Measurements from ENCODE around the gene SCRT2.

The SCRT2 gene

DNA sequence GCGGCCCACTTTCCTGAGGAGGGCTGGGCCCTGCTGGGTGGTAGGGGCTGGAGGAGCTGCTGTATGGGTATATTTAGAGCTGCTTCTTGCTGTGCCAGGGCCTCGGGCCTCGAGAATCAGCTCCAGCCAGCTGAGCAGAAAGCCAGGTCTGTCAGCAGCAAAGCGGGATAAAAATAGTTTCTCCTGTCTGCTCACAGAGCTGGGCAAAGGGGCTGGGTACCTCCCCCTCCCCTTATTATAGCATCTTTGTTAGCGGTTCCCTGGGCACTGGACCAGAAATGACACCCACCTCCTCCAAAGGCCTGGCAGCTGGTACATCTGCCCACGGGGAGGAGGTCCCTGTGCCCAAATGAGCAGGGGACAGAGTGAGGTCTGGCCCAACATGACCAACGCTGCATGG lies 6.0 kb downstream of the SCRT2 start:
- no peak for DNase-seq

DNA sequence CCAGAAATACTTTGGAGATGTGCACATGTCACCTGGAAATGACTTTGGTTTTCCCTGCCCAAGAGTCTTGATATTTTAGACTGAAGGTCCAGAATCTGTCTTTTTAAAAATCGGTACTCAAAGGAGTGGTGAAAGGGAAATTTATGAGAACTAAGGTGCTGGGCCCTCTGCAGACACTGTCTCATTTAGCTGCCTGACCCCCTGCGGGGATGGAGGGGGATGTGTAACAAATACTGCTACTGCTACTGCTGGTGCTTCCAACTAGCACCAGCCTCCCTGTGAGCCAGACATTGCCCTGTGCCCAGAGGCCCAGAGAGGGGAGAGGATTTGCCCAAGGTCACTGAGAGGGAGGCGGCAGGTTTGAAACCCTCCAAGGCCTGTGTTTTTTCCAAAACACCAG lies 7.0 kb downstream of the SCRT2 start:
- no peak for DNase-seq

DNA sequence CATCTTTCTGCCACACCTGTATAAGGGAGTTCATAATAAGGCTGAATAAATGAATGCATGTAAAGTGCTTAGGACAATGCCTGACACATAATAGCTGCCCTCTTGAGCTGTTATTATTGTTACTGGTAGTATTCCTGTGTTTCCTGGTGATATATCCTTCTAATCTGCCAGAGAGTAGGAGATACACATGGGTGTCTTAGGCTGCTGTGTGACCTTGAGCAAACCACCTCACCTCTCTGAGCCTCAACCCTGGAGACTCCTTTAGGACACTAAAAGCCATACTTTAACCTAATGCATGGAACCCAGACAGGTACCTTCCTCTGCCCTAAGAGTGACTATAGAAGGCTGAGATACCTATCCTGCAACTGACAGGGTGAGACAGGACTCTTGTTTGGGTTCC lies 7.6 kb downstream of the SCRT2 start:
- no peak for DNase-seq

DNA sequence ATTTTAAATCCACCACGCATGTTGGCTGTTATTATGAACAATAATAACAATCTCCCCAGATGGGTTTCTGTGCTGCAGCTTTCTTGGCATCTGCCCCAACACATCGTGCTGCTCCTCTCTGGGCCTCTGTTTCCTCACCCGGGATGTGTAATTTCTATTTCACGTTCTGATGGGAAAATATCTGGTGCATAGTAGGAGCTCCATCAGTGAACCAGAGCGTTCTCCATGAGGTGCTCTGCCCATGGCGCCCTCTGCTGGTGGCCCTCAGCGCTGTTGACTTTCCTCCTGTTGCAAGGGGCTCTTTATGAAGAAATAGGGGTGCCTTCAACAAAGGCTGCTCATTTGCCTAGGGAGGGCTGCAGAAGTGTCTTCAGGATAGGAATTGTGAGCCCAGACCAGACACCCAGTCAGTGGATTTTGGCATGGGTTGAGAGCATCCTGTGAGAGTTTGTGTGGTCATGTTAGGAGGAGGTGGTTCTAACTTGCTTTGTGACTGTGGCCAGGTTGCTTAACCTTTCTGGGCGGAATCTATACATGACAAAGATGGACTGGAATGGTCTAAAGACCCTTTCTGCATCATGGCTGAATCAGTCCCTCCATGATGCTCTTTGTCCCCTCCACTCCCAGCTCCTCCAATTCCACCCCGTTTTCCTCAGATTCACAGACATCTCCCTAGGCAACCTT lies 8.1 kb downstream of the SCRT2 start:
- DNase-seq = peak; percentile 61

DNA sequence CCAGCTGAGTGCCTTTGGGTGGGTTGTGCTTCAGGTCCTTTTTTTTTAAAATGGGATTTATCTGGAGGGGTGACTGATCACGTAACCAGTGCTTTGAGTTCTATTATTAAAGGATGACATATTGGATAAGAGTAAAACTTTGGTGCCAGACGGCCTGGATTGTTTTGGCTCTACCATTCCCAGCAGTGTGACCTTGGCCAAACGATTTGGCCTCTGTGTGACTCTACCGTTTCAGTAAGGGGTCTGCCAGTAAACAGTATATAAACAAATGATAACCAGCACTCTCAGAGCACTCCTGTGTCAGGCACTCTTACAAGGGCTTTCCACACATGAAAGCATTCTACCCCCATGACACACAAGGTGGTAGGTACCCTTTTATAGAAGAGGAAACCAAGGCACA lies 8.7 kb downstream of the SCRT2 start:
- DNase-seq = no peak

DNA sequence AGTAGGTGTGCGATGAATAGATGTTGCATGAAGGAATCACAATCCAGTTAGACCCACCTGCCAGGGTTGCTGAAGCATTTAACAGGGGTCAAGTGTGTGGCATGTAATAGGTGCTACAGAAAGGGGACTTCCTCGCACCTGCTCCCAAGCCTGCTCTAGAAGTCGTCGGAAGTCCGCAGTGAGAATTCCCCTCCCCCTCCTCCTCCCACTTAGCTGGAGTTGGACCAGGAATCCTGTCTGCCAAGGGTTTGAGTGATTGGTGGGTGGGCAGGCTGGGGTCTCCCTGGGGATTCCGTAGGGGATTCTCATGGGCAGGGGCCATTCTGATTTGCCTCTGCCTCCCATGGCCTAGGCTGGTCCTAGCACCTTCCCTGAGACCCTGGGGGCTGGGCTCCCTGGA lies 10.3 kb downstream of the SCRT2 start:
- no peak for DNase-seq

DNA sequence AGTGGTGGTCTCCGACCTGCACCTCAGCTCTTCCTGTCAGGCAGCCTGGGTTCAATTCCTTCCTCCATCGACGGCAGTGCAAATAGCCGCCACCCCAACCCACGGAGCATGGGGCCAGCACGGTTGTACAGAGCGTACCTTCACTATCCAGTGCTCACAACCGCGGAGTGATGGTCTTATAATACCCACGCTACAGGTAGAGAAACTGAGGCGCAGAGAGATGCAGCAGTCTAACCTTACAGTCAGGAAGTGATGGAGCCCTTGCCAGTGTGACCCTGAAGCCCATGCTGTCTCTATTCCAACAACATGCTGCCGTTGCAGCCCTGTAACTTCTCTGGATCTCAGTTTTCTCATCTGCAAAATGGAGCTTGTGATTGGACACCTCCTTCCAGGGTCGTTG lies 11.0 kb downstream of the SCRT2 start:
- no peak for DNase-seq

DNA sequence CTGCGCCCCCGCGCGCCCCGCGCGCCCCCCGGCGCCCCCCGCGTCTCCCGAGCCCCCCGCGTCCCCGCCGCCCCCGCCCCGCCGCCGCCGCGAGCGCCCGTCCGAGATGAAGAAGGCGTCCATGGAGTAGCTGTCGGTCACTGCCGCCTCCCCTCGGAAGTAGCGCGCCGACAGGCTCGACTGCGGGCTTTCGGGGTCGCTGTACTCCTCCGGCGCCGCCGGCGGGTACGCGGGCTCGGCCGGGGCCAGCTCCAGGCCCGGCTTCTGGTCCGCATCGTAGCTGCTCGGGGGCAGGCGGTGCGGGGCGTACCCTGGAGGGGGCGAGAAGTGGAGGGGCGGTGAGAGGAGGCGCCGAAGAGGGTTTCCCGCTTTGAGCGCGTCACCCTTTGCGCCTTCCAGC lies 11.5 kb downstream of the SCRT2 start:
- no peak for DNase-seq

DNA sequence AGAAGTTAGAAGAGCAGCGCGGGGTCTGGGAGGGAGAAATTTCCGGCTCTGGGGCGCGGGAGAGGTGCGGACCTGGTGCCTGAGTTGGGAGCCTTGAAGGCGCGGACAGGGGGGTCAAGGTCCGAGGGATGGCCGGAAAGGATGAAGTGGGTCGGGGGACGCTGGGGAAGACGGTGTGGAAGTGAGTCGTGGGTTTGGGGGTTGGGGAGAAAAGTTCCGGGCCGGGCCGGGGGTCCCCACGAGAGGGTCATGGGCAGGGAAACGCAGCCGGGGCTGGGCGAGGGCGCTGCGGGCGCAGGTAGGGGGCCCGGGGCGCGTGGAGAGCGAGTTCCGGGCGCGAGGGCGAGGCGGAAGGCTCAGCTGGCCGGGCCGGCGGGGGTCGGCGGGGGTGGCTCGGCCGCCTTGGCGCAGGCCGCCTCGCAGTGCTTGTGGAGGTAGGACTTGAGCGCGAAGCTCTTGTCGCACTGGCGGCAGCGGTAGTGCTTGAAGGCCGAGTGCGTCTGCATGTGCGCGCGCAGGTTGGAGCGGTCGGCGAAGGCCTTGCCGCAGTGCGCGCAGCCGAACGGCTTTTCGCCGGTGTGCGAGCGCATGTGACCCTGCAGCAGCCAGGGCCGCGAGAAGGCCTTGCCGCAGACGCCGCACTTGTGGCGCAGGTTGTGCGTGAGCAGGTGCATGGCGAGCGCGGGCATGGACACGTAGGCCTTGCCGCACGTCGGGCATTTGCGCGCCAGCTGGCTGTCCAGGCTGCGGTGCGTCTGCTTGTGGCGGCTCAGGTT lies 12.1 kb downstream of the SCRT2 start:
- DNase-seq = no peak

DNA sequence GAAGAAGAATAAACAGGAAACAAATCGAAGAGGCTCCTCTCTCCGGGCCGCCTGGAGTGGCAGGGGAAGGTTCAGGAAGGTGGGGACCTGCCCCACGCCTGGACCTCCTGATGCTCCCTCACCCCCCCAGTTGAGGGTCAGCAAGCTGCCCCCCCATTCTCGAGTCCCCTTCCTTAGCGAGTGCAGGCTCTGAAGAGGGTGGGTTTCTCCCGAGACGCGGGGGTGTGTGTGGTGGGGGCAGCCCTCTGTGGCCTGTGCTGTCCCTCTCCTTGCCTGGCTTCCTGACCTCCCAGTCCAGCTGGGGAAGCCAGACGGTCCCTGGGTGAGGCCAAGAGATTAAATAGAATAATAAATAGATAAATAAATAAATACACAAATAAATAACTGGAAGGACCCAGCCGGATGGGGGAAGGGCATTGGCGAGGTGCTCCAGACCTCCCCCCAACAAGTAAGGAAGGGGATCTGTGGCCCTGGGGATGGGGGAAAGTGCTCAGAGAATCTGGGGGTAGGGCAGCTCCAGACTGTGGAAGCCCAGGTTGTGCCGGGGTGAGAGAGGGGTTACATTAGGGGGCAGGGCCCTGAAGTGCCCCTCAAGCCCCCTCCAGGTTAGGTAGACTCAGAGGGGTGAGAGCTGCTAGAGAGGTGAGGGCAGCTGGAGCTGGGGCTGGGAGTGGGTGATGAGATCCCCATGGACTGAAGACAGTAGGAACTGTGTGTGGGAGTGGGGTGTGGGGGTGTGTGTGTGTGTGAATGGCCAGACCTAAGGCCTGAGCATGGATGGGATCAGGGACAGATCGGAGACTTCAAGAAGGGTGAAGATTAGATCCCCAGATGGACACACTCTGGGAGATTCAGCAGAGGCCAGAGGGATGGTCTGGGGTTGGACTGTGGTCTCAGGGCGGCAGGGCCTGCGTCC lies 13.1 kb downstream of the SCRT2 start:
- DNase-seq = no peak

DNA sequence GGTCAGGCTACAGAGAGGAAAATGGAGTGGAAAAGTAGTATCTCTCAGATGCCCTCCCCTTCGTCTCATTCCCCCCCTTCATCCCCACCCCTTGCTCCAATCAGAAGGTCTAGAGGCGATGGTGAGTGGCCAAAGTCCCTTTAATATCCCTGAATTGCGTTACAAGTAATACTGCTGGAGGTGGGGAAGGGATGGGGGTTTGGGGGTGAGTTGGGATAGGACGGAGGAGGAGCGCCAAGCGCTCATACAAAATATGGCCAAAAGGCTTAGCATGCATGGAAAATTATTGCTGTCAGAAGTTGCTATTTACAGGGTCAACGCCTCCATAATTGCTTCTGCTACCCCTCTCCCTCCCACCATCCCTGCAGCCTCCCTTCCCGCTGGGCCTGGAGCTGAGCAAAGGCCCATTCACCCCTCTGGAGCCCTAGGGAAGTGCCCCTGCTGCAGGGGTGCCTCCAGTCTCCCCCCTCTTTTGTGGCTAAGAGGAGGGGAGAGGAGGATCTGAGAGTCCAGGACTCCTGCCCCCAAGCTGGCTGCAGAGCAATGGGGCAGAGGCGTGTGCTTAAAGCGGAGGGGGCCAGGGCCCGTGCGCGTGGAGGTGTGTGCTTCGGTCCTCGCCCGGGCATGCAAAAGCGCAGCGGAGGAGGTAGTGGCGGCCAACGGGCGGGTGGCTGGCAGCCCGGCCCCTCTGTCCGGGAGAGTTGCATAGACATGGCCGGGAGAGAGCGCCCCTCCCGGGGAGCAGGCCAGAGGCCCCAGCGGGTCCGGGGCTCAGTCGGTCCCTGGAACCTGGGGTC lies 13.9 kb downstream of the SCRT2 start:
- DNase-seq = no peak

DNA sequence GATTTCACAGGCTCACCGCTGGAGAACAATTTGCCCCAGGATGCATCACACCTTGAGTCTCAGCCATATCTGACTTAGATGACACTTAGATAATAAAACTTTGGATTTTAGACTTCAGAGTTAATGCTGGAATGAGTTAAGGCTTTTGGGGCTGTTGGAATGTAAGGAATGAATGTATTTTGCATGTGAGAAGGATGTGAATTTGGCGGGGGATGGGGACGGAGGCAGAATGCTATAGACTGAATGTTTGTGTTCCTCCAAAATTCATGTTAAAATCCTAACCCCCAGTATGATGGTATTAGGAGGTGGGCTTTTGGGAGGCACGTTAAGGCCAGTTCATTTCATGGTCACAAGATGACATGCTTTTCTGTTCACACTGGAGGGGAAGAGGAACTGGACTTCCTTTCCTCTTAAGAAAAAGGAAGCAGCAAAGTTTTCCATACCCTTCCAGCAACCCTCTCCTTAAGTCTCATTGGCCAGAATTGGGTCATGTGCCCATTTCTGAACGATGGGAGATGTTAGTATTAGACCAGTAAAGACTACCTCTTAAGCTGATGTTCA lies 16.8 kb downstream of the SCRT2 start:
- no peak for DNase-seq

DNA sequence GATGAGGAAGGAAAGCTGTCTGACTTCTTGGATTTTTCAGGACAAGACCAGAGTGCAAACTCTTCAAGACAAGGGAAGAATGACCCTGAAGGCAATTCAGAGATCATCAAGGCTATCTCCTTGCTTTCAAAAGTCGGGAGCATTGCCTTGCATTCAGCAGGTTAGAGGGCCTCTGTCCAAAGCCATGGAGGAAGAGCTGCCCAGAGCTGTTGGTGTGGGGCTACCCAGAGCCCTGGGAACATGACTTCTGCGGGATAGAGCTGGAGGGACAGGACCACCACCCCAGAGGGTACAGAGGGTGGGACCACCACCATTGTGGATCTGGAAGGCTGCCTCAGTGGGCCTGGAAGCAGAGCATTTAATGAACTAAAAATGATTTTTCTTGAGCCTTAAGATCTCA lies 17.4 kb downstream of the SCRT2 start:
- no peak for DNase-seq

DNA sequence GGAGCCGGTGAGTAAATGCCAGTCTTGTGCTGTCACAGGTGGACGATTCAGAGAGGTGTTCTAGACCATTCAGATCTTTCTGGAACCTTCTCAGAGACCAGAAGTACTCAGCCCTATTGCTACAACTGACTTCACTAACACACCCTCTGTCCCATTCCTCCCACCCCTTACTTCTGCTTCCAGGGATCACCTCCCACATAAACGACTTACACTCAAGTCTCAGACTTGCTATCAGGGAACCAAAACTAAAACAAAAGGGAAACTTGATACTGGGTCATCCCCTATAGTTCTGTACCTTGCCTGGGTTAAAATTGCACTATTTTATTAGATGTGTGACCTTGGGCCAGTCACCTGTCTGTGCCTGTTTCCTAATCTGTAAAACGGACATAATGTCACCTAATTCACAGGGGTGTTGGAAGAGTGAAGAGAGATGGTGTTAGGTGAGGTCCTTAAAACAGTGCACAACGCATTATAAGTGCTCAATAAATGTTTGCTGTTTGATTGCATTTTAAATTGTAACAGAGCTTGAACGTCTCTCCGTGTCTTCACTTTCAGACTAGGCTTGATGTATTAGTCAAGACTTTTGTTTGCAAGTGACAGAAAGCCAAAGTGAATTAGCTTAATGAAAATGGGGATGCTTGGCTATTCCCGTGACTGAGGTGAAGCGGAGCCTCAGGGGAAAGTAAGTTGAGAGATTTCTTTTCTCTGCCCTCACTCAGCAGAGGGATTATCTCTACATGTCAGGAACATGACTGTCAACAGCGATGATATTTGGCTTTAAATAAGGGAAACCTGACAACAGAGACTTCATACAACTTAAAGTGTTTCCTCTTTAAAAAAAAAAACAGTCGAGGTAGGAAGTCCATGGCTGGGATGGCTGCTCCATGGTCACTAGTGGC lies 19.6 kb downstream of the SCRT2 start:
- DNase-seq = no peak

DNA sequence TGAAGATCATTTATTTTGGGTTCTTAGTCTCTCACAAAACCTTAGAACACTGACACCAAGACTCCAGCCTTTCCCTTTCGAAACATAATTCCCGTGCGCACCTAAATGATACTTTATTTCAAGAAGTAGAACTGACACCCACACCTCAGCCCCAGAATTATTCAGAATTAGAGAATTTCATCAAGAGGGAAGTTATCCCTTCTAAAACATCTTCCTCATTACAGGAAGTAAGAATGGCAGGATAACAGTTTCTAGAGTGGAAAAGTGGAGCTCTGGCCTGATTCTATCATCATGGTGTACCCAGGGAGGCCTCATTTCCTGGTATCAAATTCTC lies 21.2 kb downstream of the SCRT2 start:
- DNase-seq = no peak

DNA sequence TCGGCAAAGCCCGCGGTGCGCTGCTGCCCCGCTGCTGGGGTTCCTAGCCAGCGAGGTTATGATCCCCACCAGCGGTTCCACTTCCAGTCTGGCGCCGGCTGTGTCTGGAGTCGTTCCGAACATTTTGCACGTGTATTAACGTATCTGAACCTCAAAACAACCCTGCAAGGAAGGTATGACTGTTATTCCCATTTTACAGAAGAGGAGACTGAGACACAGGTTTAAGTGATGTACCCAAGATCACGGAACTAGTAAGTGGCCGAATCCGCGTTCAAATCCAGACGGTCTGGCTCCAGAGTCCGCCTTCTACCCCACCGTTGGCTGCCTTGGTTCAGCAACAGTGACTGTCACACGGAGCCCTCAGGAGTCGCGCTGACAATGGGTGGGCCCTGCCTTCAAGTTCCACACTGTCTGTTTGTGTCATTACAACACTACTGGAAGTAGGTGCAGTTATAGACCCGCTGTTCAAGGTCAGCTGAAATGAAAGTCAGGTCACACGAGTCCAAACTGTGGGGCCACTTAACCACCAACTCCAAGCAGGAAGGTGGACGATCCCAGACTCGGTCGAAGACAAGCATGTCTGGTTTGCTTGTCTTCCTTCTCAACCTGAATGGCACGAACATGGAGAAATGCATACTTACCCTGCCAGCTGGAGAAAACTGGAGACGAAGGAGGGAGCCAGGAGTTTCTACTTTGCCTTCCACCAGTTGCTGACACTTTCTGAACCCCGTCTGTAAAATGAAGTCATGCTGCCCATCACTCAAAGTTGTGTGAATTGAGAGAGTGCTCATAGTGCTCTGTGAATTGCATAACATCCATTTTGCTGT lies 21.8 kb downstream of the SCRT2 start:
- no peak for DNase-seq

DNA sequence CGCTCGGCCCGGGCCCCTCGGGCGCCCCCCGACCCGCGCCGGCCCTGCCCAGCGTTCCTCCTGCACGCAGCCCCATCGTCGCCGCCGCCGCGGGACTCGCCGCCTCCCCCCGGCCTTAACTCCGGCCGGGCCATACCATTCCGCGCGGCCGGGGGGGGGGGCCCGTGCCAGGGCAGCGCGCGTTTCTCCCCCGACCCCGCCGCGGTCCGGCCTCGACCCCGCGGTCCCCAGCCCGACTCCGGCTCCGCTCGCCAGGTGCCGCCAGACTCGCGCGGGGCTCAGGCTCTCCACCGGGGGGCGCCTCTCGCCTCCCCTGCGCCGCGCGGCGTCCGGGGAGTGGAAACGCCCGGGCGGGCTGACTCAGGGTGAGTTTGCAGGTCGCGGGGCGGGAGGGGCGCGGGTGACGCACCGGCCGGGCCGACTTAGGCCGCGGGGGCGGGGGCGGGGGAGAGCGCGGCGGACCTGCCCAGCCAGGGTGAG lies 22.5 kb downstream of the SCRT2 start, which contains the start of gene SRXN1:
Gene SRXN1 (minus strand): TSS at position 91 of the 480 bp plus-strand sequence. CDS start 15 bp downstream, at position 76.
- peak; percentile 84 for DNase-seq

DNA sequence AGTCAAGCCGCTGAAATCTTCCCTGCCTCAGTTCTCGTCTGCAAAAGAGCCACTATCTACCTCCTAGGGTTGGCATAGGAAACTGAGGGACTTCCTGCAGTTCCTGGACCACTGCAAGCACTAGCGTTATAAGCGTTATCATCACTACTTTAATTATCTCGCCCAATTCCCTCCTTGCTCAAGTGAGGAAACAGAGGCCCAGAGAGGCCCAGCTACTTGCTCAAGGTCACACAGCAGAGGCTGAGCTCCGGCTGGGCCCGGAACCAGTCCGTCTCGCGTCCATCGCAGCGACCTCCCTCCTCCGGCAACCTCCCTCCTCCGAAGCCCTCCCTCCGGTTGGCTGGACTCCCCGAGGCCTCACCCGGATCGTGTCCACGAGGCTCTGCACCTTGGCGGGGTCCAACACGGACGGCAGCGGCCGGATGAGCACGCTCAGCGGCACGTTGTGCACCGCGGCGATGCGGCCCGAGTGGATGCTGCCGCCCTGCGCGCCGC lies 22.9 kb downstream of the SCRT2 start:
- DNase-seq = no peak

DNA sequence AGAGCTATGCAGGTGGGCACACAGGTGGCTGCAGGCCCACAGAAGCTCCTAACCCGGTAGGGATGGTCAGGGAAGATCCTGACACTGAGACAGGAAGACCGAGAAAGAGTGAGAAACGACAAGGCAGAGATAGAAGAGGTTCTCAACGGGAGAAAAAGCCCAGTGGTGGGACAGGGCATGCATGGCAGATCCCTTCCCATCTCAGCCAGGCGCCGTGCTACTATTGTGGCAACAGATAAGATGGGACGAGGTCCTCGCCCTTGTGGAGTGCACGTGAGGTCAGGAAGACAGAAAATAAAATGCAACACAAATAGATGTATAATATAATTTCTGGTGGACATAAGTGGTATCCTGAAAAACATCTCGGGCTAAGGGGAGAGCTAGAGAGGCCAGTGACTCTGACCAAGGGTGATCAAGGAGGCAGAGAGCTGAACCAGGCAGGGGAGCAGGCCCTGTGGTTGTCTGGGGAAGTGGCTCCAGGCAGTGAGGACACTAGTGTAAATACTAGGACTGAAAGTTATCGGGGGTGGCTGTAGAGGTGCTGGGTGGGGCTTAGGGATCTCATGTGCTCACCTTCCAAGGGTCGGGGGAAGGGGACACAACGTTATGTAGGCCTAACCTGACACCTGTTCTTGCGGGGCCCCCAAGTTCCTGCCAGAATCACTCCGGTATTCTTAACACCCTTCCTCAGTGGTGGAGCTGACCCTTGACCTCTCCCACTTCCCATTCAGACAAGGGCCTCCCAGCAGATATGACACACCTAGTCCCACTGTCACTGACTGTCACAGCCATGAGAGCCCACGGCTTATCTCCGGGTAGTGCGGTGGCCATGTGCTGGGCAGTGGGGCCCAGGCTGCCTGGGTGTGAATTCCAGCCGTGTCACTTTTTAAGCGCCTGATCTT lies 23.6 kb downstream of the SCRT2 start:
- no peak for DNase-seq
